ENCODE results near the gene B3GALT4.

The B3GALT4 gene

DNA sequence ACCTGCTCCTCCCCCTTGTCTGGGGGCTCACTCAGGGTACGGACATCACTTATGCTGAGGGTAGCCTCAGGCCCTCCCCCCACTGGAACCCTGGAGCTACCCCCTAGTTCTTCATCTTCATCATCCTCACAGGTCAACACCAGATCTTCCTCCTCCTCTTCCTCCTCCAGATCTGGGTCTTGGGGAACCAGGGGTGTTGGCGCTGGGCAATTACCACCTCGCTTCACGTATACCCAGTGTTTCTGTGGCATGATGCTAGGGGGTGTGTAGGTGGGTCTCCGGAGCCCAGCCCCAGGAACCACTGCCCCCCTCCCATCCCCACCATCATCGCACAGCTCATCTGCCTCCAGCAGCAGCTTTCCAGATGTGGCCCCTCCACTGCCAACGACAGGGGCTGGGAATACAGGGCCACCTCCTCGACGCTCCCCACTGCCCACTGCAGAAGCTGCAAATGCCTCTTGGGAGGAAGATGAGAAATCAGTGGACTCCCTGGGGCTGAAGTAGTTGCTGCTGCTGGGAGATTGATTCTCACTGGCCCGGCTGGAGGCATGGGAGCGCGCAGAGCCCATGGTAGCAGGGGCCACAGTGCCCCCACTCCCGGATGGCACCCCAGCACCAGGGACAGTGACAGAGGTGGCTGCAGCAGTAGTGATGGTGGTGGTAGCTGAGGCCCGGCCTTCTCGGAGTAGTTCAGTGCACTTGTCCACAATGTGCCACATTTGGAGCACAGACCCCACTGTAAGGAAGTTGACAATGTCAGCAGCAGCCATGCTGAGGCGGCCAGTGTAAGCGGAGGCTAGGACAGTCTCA, 39.1 kb downstream of the B3GALT4 start:
- no peak for DNase-seq (ENCODE audit: low spot score)

DNA sequence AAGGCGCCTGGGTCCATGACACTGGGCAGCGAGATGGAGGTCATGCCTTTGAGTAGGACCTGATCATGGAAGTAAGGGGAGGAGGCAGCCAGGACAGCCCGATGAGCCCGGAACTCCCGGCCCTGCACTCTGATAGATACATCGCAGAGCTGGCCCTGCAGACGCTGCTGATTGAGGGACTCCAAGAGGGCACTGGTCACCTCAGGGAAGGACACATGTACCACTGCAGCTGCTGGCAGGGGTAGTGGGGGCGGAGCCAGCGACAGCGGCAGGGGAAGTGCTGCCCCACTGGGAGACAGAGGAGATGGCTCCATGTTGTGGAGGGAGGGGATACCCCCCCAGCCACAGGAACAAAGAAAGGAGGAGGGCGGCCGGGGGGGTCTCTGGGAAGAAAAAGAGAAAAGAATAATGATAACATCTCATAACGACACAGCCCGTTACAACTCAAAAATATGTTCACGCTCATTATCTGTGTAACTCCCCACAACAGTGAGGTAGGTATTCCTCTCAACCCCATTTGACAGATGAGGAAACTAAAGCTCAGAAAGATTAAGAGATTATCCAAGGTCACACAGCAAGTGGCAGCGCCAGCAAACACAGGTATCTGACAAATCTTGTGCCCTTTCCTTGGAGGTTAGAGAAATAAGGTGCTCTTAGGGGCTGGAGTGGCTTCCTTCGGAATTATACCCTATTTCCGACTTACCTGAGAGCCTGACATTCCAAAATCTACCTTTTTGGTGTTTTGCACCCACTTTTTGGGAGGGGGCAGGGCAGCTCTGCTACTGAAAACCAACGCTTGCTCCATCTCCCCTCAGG, 39.9 kb downstream of the B3GALT4 start:
- no peak for DNase-seq (ENCODE audit: low spot score)

- no peak for DNase-seq (ENCODE audit: low spot score)
Measured at GRCh38 chr6:33317419-33317668, 40.4 kb downstream of the B3GALT4 start.

- DNase-seq (ENCODE audit: low spot score) = peak; percentile 98
Measured at GRCh38 chr6:33317669-33318425, 40.9 kb downstream of the B3GALT4 start, which contains the start of gene ZBTB22. Gene ZBTB22 (minus strand): TSS chr6:33317744. CDS start chr6:33316916, 828 bp downstream.

GRCh38 chr6:33318426-33319073, 41.6 kb downstream of the B3GALT4 start:
- no peak for DNase-seq (ENCODE audit: low spot score)

DNA sequence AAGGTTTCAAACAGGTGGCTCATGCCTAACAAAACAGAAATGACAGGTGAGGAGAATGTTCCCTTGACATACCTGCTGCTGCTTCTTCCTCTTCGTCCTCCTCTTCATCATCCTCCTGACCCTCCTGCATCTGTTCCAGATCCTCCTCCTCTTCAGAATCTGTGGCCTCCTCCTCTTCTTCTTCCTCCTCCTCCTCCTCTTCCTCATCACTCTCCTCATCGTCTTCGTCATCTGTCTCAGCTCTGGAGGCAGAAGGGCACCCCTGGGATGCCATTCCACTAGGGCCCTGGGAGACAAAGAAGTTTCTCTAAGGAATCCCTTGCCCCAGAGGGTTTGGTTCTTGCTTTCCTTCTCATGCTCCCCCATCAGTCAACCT, 43.0 kb downstream of the B3GALT4 start:
- DNase-seq (ENCODE audit: low spot score) = no peak

GRCh38 chr6:33320315-33321181, 43.6 kb downstream of the B3GALT4 start:
- peak; percentile 70 for DNase-seq (ENCODE audit: low spot score)

DNA sequence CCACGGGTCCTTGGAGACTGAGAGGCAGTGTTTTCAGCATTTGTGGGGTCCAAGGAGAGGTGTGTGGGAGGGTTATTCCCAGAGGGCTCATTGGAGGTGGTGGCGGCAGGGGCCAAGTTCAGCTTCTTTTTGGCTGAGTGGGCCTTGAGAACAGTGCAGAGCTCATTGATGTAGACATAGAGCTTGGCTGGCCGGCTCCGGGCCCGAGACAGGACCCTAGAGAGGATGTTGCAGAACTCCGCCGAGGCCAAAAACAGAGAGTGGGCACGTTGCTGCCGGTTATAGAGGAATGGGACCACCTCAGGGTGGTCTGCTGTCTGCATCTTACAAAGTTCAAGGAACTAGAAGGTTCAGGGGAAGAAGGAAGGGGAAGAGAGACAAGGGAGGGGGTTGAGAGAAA, 44.3 kb downstream of the B3GALT4 start:
- no peak for DNase-seq (ENCODE audit: low spot score)

DNA sequence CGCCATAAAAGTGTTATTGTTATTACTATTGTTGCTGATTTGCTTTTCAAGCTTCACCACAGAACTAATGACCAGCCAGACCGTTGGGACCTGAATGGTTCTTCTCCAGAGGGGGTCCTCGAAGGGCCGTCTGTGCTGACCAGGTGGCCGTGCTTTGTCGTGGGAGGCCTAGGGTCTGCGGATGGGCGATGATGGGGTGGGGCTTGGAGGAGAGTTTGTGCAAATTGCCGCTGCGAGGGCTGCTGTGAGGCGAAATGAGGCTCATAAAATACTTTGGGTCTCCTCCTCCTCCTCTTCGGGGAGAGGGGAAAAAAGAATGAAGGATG, 46.7 kb downstream of the B3GALT4 start:
- no peak for DNase-seq (ENCODE audit: low spot score)

DNA sequence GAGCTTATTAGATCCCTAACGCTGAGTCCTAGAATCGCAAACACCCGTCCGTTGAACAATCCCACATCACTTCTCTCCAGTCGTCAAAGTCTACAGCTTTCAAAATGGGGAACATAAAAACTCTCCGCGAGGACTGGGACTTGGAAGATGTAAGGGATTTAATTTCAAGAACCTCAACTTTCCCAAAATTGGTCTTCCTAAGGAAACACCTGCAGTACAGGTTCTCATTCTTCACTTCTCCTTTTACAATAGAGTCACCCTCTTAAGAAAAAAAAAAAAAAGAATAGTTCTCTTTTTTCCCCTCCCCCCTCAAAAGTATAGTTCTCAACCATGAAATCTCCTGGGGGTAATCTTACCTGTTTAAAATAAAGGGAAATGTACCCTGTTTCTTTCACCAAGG, 47.2 kb downstream of the B3GALT4 start:
- DNase-seq (ENCODE audit: low spot score) = no peak
